ENCODE measurements around the gene KDM2B.

DNA sequence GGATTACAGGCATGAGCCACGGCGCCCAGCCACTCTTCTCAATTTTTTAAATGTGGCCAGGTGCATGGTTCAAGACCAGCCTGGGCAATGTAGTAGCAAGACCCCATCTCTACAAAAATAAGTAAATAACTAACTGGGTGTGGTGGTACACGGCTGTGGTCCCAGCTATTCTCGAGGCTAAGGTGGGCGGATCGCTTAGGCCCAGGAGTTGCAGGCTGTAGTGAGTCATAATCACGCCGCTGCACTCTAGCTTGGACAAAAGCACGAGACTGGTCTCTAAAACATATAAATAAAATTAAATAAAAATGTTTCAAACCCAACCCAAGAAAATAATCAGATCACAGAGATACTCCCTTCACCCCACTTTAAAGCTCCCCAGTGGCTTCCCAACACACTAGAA is 8.9 kb downstream of the KDM2B start:
- TF ChIP-seq, protein P1, sequence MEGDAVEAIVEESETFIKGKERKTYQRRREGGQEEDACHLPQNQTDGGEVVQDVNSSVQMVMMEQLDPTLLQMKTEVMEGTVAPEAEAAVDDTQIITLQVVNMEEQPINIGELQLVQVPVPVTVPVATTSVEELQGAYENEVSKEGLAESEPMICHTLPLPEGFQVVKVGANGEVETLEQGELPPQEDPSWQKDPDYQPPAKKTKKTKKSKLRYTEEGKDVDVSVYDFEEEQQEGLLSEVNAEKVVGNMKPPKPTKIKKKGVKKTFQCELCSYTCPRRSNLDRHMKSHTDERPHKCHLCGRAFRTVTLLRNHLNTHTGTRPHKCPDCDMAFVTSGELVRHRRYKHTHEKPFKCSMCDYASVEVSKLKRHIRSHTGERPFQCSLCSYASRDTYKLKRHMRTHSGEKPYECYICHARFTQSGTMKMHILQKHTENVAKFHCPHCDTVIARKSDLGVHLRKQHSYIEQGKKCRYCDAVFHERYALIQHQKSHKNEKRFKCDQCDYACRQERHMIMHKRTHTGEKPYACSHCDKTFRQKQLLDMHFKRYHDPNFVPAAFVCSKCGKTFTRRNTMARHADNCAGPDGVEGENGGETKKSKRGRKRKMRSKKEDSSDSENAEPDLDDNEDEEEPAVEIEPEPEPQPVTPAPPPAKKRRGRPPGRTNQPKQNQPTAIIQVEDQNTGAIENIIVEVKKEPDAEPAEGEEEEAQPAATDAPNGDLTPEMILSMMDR (IDR thresholded peaks at IDR 0.05): no peak
- no peak for TF ChIP-seq POLR2A (IDR thresholded peaks at IDR 0.05)

Measured in vagina (tissue), 2 donors.